Upper lobe of right lung (tissue), 1 donor: ENCODE measurements around the gene NT5C2. TPM values are rescaled to one million over a fixed set of nuclear protein-coding genes. Genes with fewer than 3 reads are reported as not detected.

Experiments used
- ATAC-seq: fragments of 200-7000 bp; cut with Tn5 transposase; one replicate; pipeline ENCODE4 v1.9.1; 2020; ENCODE audit warnings: mild to moderate bottlenecking, moderate library complexity
- DNase-seq: peaks from one replicate; pipeline ENCODE4 v3.0.0-alpha.2; 2020
- H3K27ac ChIP-seq: fragments of 200-600 bp; one replicate; pipeline ENCODE4 v1.8.0; 2022
- H3K27me3 ChIP-seq: fragments of 200-600 bp; one replicate; pipeline ENCODE4 v1.8.0; 2022; ENCODE audit warnings: mild to moderate bottlenecking
- H3K36me3 ChIP-seq: fragments of 200-600 bp; one replicate; pipeline ENCODE4 v1.8.0; 2022
- H3K4me1 ChIP-seq: fragments of 200-600 bp; one replicate; pipeline ENCODE4 v1.8.0; 2022
- H3K4me3 ChIP-seq: fragments of 200-600 bp; one replicate; pipeline ENCODE4 v1.8.0; 2022; ENCODE audit warnings: mild to moderate bottlenecking
- H3K9me3 ChIP-seq: fragments of 200-600 bp; one replicate; pipeline ENCODE4 v1.8.0; 2022
- intact Hi-C: fragments of 100-400 bp; cut with DNase I; formaldehyde crosslinking; loops from one replicate; pipeline ENCODE4 v1.11.0; 2022
- total RNA-seq: library from RNA; stranded (reverse); fragmentation: NEBNext Ultra II Directional; extraction: Animal tissue kit (Norgen Biotek cat#: 25700); gene quantifications from one replicate; pipeline ENCODE4 v1.2.1, GENCODE V29; 2021
- TF ChIP-seq, protein P1 (sequence below): fragments of 200-600 bp; IDR thresholded peaks from one replicate; pipeline ENCODE4 v1.8.0; 2022; ENCODE audit warnings: antibody characterized with exemption
- donor health status: DM: no; HTN: yes; CAD: no; lungs with severe emphysema.

Gene NT5C2
- total RNA-seq, 1 donor from 2014 or later, result 92.7 TPM

DNA sequence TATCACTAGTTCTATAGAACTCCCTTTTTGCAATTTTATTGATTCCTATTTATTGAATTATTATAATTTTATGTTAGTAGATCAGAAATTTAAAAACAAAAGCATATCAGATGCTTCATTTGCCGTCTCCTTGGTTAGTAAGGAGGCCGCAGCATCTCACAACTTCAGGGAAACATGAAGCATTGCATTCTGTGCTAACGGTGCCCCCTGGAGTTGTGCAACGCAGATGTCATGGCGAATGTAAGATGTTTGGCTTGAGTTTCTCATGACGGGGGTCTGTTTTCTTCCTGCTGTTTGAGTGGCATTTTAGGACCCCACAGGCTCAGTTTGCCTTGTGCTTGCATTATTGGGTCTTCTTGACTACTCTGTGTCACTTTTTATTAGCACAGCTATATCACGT lies 150.2 kb downstream of the NT5C2 start:
- Histone ChIP-seq H3K4me1 (no peaks in the 10 kb centered on the region), H3K4me3 (no peak overlapping the region), H3K27me3 (no peaks in the 10 kb centered on the region), H3K27ac (no peak overlapping the region), H3K9me3 (no peaks in the 10 kb centered on the region), H3K36me3 (no peaks in the 10 kb centered on the region)
- ATAC-seq (no peak), DNase-seq (no peak)
- intact Hi-C loops, result no loop called here
- TF ChIP-seq, protein P1, sequence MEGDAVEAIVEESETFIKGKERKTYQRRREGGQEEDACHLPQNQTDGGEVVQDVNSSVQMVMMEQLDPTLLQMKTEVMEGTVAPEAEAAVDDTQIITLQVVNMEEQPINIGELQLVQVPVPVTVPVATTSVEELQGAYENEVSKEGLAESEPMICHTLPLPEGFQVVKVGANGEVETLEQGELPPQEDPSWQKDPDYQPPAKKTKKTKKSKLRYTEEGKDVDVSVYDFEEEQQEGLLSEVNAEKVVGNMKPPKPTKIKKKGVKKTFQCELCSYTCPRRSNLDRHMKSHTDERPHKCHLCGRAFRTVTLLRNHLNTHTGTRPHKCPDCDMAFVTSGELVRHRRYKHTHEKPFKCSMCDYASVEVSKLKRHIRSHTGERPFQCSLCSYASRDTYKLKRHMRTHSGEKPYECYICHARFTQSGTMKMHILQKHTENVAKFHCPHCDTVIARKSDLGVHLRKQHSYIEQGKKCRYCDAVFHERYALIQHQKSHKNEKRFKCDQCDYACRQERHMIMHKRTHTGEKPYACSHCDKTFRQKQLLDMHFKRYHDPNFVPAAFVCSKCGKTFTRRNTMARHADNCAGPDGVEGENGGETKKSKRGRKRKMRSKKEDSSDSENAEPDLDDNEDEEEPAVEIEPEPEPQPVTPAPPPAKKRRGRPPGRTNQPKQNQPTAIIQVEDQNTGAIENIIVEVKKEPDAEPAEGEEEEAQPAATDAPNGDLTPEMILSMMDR, result no peak

DNA sequence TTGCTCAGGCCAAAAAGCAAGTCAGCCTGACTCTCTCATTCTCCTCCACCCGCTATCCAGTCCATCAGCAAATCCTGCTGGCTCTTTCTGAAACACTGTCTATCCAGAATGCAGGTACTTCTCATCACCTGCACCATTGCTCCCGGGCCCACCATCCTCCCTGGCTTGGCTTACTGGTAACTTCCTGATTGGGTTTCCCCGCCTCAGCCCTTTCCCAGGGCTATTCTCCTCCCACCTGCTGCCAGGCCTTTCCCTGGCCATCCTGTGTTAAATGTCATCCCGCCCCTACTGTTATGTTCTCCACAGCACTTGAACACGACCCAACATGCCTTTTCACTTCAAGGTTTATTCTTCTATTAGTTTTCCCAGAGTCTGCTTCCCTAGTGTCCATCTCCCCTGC lies 150.9 kb downstream of the NT5C2 start:
- no peaks in the 10 kb centered on the region for H3K9me3 ChIP-seq
- no peaks in the 10 kb centered on the region for H3K36me3 ChIP-seq
- no peak overlapping the region for H3K27ac ChIP-seq
- TF ChIP-seq, protein P1, result no peak
- no peak overlapping the region for H3K4me3 ChIP-seq
- no peaks in the 10 kb centered on the region for H3K4me1 ChIP-seq
- DNase-seq, result no peak
- intact Hi-C loops, result no loop called here
- H3K27me3 ChIP-seq, result no peaks in the 10 kb centered on the region
- ATAC-seq, result no peak

- TF ChIP-seq, protein P1, result no peak
- no peak for DNase-seq
- no peaks in the 10 kb centered on the region for H3K27me3 ChIP-seq
- H3K27ac ChIP-seq, result no peak overlapping the region
- no peaks in the 10 kb centered on the region for H3K4me1 ChIP-seq
- H3K4me3 ChIP-seq, result no peak overlapping the region
- no peaks in the 10 kb centered on the region for H3K36me3 ChIP-seq
- no peak for ATAC-seq
- intact Hi-C loops, result no loop called here
- no peaks in the 10 kb centered on the region for H3K9me3 ChIP-seq
These were observed 151.7 kb downstream of the NT5C2 start for GRCh38 chr10:103041391-103041790.

- Histone ChIP-seq H3K4me3 (no peak overlapping the region), H3K4me1 (no peaks in the 10 kb centered on the region), H3K27me3 (no peaks in the 10 kb centered on the region), H3K9me3 (no peaks in the 10 kb centered on the region), H3K36me3 (no peaks in the 10 kb centered on the region), H3K27ac (no peak overlapping the region)
- intact Hi-C loops, result no loop called here
- DNase-seq (no peak), ATAC-seq (no peak)
- TF ChIP-seq, protein P1, result no peak
These were observed 152.7 kb downstream of the NT5C2 start for GRCh38 chr10:103040418-103040817.

GRCh38 chr10:103038570-103038969 lies 154.5 kb downstream of the NT5C2 start:
- TF ChIP-seq, protein P1, result no peak
- H3K36me3 ChIP-seq, result no peaks in the 10 kb centered on the region
- H3K4me1 ChIP-seq, result no peaks in the 10 kb centered on the region
- intact Hi-C loops, result no loop called here
- H3K27ac ChIP-seq, result no peak overlapping the region
- DNase-seq, result no peak
- no peak overlapping the region for H3K4me3 ChIP-seq
- no peak for ATAC-seq
- H3K27me3 ChIP-seq, result no peaks in the 10 kb centered on the region
- no peaks in the 10 kb centered on the region for H3K9me3 ChIP-seq

Other genes starting within 250 kb of the NT5C2 start
- gene RPEL1, start 52.6 kb upstream of the NT5C2 start, total RNA-seq, result not detected
- not detected for gene INA, start 83.9 kb upstream of the NT5C2 start, total RNA-seq
- 5.5 TPM for gene PCGF6, start 157.9 kb upstream of the NT5C2 start, total RNA-seq
- 4.1 TPM for gene TAF5, start 174.7 kb upstream of the NT5C2 start, total RNA-seq
- 206 TPM for gene ATP5MK, start 203.2 kb upstream of the NT5C2 start, total RNA-seq
- 25.1 TPM for gene PDCD11, start 203.4 kb upstream of the NT5C2 start, total RNA-seq